A673 (cell line): ENCODE results near the gene BCAS1.

Experiments used
- CTCF ChIP-seq: fragments of 300-800, 200-600 bp; sonication (generic); conservative IDR thresholded peaks from 2 replicates; pipeline ENCODE4 v1.5.1; 2017; ENCODE audit warnings: low read depth, mild to moderate bottlenecking, antibody characterized with exemption, low read length, moderate library complexity, mixed read lengths
- EZH2 ChIP-seq: fragments of 200-600 bp; sonication (generic); IDR thresholded peaks from 2 replicates; pipeline ENCODE4 v1.6.1; 2017; ENCODE audit warnings: borderline replicate concordance, low read depth, mild to moderate bottlenecking, mixed read lengths, antibody characterized with exemption, low read length; ENCODE audit not compliant: poor library complexity, severe bottlenecking

- TF ChIP-seq EZH2 (no peak), CTCF (no peak)
Measured at GRCh38 chr20:53946106-53946505, 124.3 kb downstream of the BCAS1 start.
